HepG2 (cell line): Measurements from ENCODE around the gene TK1. TPM values are rescaled to one million over a fixed set of nuclear protein-coding genes. Genes with fewer than 3 reads are reported as not detected.

Source experiments
- CBX1 ChIP-seq: IDR thresholded peaks from one replicate; pipeline ENCODE4 v1.6.1; 2016; ENCODE audit warnings: antibody characterized with exemption, low read depth
- CEBPZ ChIP-seq: IDR thresholded peaks from 2 replicates; pipeline ENCODE4 v1.6.1; 2012; ENCODE audit warnings: low read length, improper control_type of control experiment
- DNMT3B ChIP-seq: conservative IDR thresholded peaks from 2 replicates; pipeline ENCODE4 v1.6.1; 2016; ENCODE audit warnings: missing biosample characterization, control low read depth
- HOMEZ ChIP-seq: IDR thresholded peaks from 2 replicates; pipeline ENCODE4 v1.6.1; 2016; ENCODE audit warnings: low read depth
- KDM5A ChIP-seq: fragments of 200-600 bp; sonication (generic); IDR thresholded peaks from 2 replicates; pipeline ENCODE4 v1.7.0; 2018; ENCODE audit warnings: antibody characterized with exemption, mild to moderate bottlenecking, low read length, borderline replicate concordance
- KLF13 ChIP-seq: sonication (generic); formaldehyde crosslinking; IDR thresholded peaks from 2 replicates; pipeline ENCODE4 v1.4.0; 2020; ENCODE audit warnings: mild to moderate bottlenecking, missing genetic modification reagents
- MYNN ChIP-seq: sonication (generic); formaldehyde crosslinking; IDR thresholded peaks from 2 replicates; pipeline ENCODE4 v1.4.0; 2020; ENCODE audit warnings: mild to moderate bottlenecking, low read depth, missing genetic modification reagents
- NCOR1 ChIP-seq: fragments of 200-600 bp; sonication (generic); IDR thresholded peaks from 2 replicates; pipeline ENCODE4 v1.7.0; 2017; ENCODE audit warnings: antibody characterized with exemption, low read length, borderline replicate concordance
- NFRKB ChIP-seq: fragments of 450-650 bp; IDR thresholded peaks from 2 replicates; pipeline ENCODE4 v1.6.1; 2017
- NR2F6 ChIP-seq, 2 experiments: IDR thresholded peaks; 2 replicates each; pipeline ENCODE4 v1.6.1; 2016; ENCODE audit warnings: antibody characterized with exemption in 1 of 2, mild to moderate bottlenecking in 1 of 2
- PLRG1 ChIP-seq: fragments of 450-650 bp; conservative IDR thresholded peaks from 2 replicates; pipeline ENCODE4 v1.6.1; 2016
- RBFOX2 ChIP-seq: fragments of 200-400 bp; formaldehyde crosslinking; IDR thresholded peaks from 2 replicates; pipeline ENCODE4 v1.6.1; 2017; ENCODE audit warnings: low read depth, mild to moderate bottlenecking, low read length
- SATB2 ChIP-seq: sonication (generic); formaldehyde crosslinking; IDR thresholded peaks from 2 replicates; pipeline ENCODE4 v1.5.0; 2020; ENCODE audit warnings: missing genetic modification reagents
- TFDP1 ChIP-seq: IDR thresholded peaks from 2 replicates; pipeline ENCODE4 v1.6.1; 2016; ENCODE audit warnings: missing compliant biosample characterization, missing genetic modification reagents, borderline replicate concordance
- ZBTB21 ChIP-seq: sonication (generic); formaldehyde crosslinking; IDR thresholded peaks from 2 replicates; pipeline ENCODE4 v1.4.0; 2020; ENCODE audit warnings: missing genetic modification reagents
- ZNF205 ChIP-seq: IDR thresholded peaks from 2 replicates; pipeline ENCODE4 v1.6.1; 2018; ENCODE audit warnings: missing biosample characterization, missing genetic modification reagents
- ZNF350 ChIP-seq: sonication (generic); formaldehyde crosslinking; IDR thresholded peaks from 2 replicates; pipeline ENCODE4 v1.4.0; 2020; ENCODE audit warnings: mild to moderate bottlenecking, low read depth, missing genetic modification reagents, borderline replicate concordance
- ZNF513 ChIP-seq: sonication (generic); formaldehyde crosslinking; conservative IDR thresholded peaks from 2 replicates; pipeline ENCODE4 v1.5.0; 2020; ENCODE audit warnings: missing genetic modification reagents
- ZNF546 ChIP-seq: sonication (generic); formaldehyde crosslinking; conservative IDR thresholded peaks from 2 replicates; pipeline ENCODE4 v1.8.1; 2023; ENCODE audit warnings: mild to moderate bottlenecking, missing genetic modification reagents
- ZNF569 ChIP-seq: sonication (generic); formaldehyde crosslinking; IDR thresholded peaks from 2 replicates; pipeline ENCODE4 v1.5.0; 2020; ENCODE audit warnings: mild to moderate bottlenecking, missing genetic modification reagents, moderate library complexity, borderline replicate concordance
- ZNF777 ChIP-seq: sonication (generic); formaldehyde crosslinking; IDR thresholded peaks from 2 replicates; pipeline ENCODE4 v1.4.0; 2020; ENCODE audit warnings: missing genetic modification reagents
- polyA plus RNA-seq, 8 experiments: library from polyadenylated mRNA; depleted of rRNA in 3 of 8; stranded (reverse) in 7 of 8; unstranded in 1 of 8; fragments of >200 nt; fragmentation: Illumina TruSeq in 4 of 8; extraction: Trizol in 4 of 8; gene quantifications; 2 replicates each; pipeline versions ENCODE4 v1.2.1 to v1.2.3, GENCODE V29; 2011 to 2016; ENCODE audit warnings: low read depth in 4 of 8, missing spikeins in 1 of 8, mixed read lengths in 1 of 8; ENCODE audit not compliant: insufficient read depth in 1 of 8
- total RNA-seq, 5 experiments: library from RNA; depleted of rRNA; stranded (reverse); fragments of >200 nt; fragmentation: Illumina TruSeq; extraction: Trizol; gene quantifications; 2 replicates each; pipeline ENCODE4 v1.2.3, GENCODE V29; 2016; ENCODE audit warnings: low read depth in 1 of 5

The TK1 gene
- total and polyA plus RNA-seq, 2 of the 13 experiments (the other 11 are each of a cell fraction or from before 2014, with no cell fraction given), result 45.0 to 96.0 TPM

GRCh38 chr17:78144736-78145641 is 41.9 kb downstream of the TK1 start (continued):
- TF ChIP-seq ZNF569 (CRISPR knock-in tag) (no peak), ZNF513 (CRISPR knock-in tag) (no peak), ZNF205 (CRISPR knock-in tag) (no peak), PLRG1 (no peak), KLF13 (CRISPR knock-in tag) (no peak), CBX1 (no peak), NR2F6 (IDR thresholded peaks at IDR 0.05) (no peak), NR2F6 (CRISPR knock-in tag; IDR thresholded peaks at IDR 0.05) (peak; percentile 75), ZNF350 (CRISPR knock-in tag) (no peak), NFRKB (no peak), SATB2 (CRISPR knock-in tag) (no peak), ZBTB21 (CRISPR knock-in tag) (no peak), ZNF546 (no peak), KDM5A (no peak), HOMEZ (CRISPR knock-in tag) (peak; percentile 24; the same call in 1 of the 2 replicates), RBFOX2 (no peak), DNMT3B (CRISPR knock-in tag) (no peak), MYNN (CRISPR knock-in tag) (no peak), NCOR1 (no peak), TFDP1 (CRISPR knock-in tag) (peak; percentile 72; the same call in 1 of the 2 replicates), CEBPZ (no peak), ZNF777 (CRISPR knock-in tag) (no peak)
